Measurements from ENCODE around the gene GRIA3. TPM values are rescaled to one million over a fixed set of nuclear protein-coding genes. Genes with fewer than 3 reads are reported as not detected.
"Not testable (repeated sequence)": the region's sequence is repeated elsewhere in the genome, so short reads cannot be mapped to it uniquely, and the experiment has no call there.

The GRIA3 gene
- total RNA-seq, 1 donor from 2014 or later, result 1.4 TPM

GRCh38 chrX:123425471-123425870 lies 241.4 kb downstream of the GRIA3 start:
- no peak overlapping the region for H3K4me3 Mint-ChIP-seq
- no peak for TF ChIP-seq CTCF (conservative IDR thresholded peaks at IDR 0.05)
- no peak for DNase-seq (ENCODE audit: low read depth, low spot score)
- no peaks in the 10 kb centered on the region for H3K4me1 Mint-ChIP-seq
- H3K9me3 Mint-ChIP-seq, result no peaks in the 10 kb centered on the region
- no peak overlapping the region for H3K27ac Mint-ChIP-seq (ENCODE audit: unreplicated experiment)
- H3K36me3 Mint-ChIP-seq (ENCODE audit: low read depth), result no peaks in the 10 kb centered on the region
- no peaks in the 10 kb centered on the region for H3K27me3 Mint-ChIP-seq (ENCODE audit: low read depth)

GRCh38 chrX:123425904-123426303 lies 241.8 kb downstream of the GRIA3 start:
- no peak for TF ChIP-seq CTCF (conservative IDR thresholded peaks at IDR 0.05)
- H3K36me3 Mint-ChIP-seq (ENCODE audit: low read depth), result no peaks in the 10 kb centered on the region
- H3K27me3 Mint-ChIP-seq (ENCODE audit: low read depth), result no peaks in the 10 kb centered on the region
- no peak for DNase-seq (ENCODE audit: low read depth, low spot score)
- H3K9me3 Mint-ChIP-seq, result no peaks in the 10 kb centered on the region
- H3K4me3 Mint-ChIP-seq, result no peak overlapping the region
- no peak overlapping the region for H3K27ac Mint-ChIP-seq (ENCODE audit: unreplicated experiment)
- H3K4me1 Mint-ChIP-seq, result no peaks in the 10 kb centered on the region

- H3K4me3 Mint-ChIP-seq, result no peak overlapping the region
These were observed 248.5 kb downstream of the GRIA3 start for GRCh38 chrX:123432361-123433150.

GRCh38 chrX:123436512-123437136 lies 252.5 kb downstream of the GRIA3 start:
- no peak overlapping the region for H3K4me3 Mint-ChIP-seq
- no peak for TF ChIP-seq CTCF (conservative IDR thresholded peaks at IDR 0.05)
- H3K9me3 Mint-ChIP-seq, result peaks cover 10% of the 10 kb centered on the region
- no peaks in the 10 kb centered on the region for H3K27me3 Mint-ChIP-seq (ENCODE audit: low read depth)
- H3K36me3 Mint-ChIP-seq (ENCODE audit: low read depth), result no peaks in the 10 kb centered on the region
- DNase-seq (ENCODE audit: low read depth, low spot score), result no peak
- no peak overlapping the region for H3K27ac Mint-ChIP-seq (ENCODE audit: unreplicated experiment)
- no peaks in the 10 kb centered on the region for H3K4me1 Mint-ChIP-seq

More at GRCh38 chrX:123432361-123433150, 248.5 kb downstream of the GRIA3 start:
- H3K27ac Mint-ChIP-seq (ENCODE audit: unreplicated experiment), result no peak overlapping the region
- no peaks in the 10 kb centered on the region for H3K27me3 Mint-ChIP-seq (ENCODE audit: low read depth)
- no peak for TF ChIP-seq CTCF (conservative IDR thresholded peaks at IDR 0.05)
- no peak for DNase-seq (ENCODE audit: low read depth, low spot score)
- H3K4me1 Mint-ChIP-seq, result no peaks in the 10 kb centered on the region
- no peaks in the 10 kb centered on the region for H3K36me3 Mint-ChIP-seq (ENCODE audit: low read depth)
- H3K9me3 Mint-ChIP-seq, result peaks cover 2% of the 10 kb centered on the region

GRCh38 chrX:123439926-123440325 lies 255.8 kb downstream of the GRIA3 start:
- H3K4me1 Mint-ChIP-seq; H3K36me3 Mint-ChIP-seq (ENCODE audit: low read depth); H3K9me3 Mint-ChIP-seq; H3K27ac Mint-ChIP-seq (ENCODE audit: unreplicated experiment); H3K27me3 Mint-ChIP-seq (ENCODE audit: low read depth); H3K4me3 Mint-ChIP-seq; DNase-seq (ENCODE audit: low read depth, low spot score): not testable (repeated sequence)

GRCh38 chrX:123442764-123443163 lies 258.7 kb downstream of the GRIA3 start:
- no peaks in the 10 kb centered on the region for H3K36me3 Mint-ChIP-seq (ENCODE audit: low read depth)
- DNase-seq (ENCODE audit: low read depth, low spot score), result no peak
- no peak overlapping the region for H3K27ac Mint-ChIP-seq (ENCODE audit: unreplicated experiment)
- H3K27me3 Mint-ChIP-seq (ENCODE audit: low read depth), result no peaks in the 10 kb centered on the region
- no peaks in the 10 kb centered on the region for H3K4me1 Mint-ChIP-seq
- no peak overlapping the region for H3K4me3 Mint-ChIP-seq
- TF ChIP-seq CTCF (conservative IDR thresholded peaks at IDR 0.05), result no peak
- peaks cover 7% of the 10 kb centered on the region for H3K9me3 Mint-ChIP-seq

Measured in neural crest cell (in vitro differentiated cells).